HG03103 (cell line): ENCODE data around the gene ADARB1.

Experiments used
- ATAC-seq: cut with Tn5 transposase; IDR thresholded peaks from one replicate; pipeline ENCODE4 v1.9.1; 2021; ENCODE audit warnings: low read depth; ENCODE audit not compliant: unreplicated experiment

Gene ADARB1

DNA sequence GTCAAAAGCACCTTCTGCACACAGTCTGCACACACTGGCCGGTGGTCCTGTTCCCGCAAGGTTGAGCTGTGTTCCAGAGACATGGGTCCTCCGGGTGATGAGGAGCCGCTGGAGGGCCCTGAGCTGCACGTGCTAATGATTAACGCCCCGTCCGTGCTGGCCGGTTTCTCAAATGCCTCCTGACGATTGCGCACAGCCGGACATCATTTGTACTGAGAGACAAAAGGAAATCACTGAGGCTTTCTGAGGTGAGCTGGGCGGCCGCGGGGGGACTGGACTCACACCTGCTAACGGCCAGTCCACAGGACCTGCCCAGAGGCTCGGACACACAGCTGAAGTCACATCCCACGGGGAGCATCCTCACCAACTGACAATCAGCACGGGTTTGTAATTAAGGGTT is 184.1 kb downstream of the ADARB1 start:
- ATAC-seq, result no peak

DNA sequence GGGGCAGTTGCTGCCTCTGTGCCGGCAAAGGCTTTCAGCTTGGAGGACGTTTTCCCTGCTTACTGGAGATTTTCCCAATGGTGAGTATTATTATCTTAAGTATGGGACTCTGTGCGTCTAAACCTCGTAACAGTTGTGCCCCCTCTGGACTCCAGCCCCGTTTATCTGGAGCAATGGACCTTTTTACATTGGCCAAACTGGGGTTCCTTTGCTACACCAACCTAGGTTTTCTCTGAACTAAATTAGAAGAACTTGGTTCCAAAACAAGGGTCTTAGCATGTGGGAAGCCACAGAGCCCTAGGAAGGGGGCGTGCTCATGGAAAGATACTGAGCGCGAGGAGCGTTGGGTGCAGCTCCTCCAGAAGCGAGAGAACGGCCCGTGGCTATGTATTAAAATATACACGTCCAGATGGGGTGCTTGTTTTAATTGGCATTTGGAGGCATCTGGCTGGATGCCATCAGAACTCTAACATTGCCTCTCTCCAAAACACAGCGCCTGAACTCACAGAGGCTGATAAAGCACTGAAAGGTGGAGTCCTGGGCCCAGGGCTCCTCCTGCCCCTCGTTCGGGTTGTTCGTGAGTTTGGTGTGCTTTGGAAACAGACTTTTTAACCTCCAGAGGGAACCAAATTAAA is 184.9 kb downstream of the ADARB1 start:
- ATAC-seq, result no peak

DNA sequence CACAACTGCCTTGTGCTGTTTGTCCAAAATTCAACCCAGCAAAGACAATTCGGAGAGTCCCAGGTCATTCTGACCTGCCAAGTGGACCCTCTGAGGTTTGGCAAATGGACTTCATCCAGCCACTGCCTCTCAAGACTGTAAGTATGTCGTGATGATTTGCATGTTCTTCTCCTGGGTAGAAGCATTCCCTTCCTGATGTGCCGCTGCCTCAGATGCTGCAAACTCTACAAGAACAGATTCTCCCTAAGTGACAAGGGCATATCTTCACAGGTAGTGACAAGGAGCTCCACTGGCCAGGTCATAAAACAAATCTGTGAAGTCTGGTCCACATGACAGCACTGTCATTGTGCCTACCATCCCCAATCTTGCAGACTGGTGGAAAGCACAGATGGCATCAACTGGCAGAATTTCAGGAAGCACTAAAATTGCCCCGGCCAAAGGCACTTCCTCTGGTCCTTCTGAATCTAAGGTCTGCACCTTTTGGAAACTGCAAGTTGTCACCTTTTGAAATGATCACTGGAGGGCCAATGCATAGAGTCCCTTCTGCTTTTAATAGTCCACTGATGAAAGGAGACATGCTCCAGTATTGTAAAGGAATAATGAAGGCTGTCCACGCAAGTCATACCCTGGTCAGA is 185.9 kb downstream of the ADARB1 start:
- ATAC-seq, result no peak

DNA sequence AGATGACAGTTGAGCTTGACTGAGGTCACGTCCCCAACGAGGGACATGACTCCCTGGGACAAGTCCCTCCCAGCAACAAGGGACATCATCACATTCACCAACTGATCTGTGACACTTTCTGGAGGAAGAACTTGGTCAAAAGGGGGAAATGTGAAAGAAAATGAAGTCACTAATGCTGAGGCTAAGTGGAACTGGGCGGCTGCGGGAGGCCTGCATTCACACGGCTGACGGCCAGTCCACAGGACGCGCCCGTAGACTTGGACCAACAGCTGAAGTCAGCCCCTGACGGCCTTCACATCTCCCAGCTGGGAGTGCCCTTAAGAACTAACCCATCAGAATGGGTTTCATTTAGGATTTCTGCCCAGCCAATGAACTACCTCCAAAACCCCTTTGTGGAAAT is 186.7 kb downstream of the ADARB1 start:
- ATAC-seq, result no peak

DNA sequence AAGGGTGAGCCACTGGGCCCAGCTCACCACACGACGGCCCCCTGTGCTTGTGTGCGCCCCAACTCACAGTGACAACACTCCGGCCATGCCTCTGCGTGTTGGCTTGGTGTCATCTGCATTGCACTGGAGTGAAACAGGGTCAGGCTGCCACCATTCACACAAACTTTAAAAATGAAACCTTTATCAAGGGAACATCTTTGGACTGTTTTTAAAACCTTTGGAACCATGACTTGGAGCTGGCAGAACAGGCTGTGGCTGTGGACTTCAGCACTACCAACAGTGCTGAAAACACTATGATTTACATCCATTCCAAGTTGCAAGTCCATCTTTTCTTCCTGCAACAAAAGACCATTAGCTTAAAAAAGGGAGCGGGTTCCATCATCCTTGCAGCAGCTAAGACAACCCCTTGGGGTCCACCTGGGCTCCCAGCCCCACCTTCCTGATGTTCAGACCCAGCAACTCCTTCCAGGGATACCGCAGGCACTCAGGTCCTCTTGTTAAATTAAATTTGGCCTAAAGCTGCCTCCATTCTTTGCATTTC is 187.7 kb downstream of the ADARB1 start:
- ATAC-seq, result no peak

DNA sequence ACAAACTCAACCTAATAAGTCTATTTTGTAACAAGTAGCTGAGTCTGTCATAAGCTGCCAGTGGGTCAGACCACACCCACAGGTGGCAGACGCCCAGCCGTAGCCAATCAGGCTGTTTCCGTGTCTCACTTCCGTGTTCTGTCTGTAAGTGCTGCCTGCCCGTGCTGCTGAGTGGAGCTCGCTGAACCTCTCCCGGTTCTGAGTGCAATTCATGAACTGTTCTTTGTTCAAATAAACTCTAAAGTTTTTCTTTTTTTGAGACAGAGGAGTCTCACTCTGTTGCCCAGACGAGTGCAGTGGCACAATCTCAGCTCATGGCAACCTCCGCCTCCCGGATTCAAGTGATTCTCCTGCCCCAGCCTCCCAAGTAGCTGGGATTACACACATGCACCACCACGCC is 188.2 kb downstream of the ADARB1 start:
- no peak for ATAC-seq

DNA sequence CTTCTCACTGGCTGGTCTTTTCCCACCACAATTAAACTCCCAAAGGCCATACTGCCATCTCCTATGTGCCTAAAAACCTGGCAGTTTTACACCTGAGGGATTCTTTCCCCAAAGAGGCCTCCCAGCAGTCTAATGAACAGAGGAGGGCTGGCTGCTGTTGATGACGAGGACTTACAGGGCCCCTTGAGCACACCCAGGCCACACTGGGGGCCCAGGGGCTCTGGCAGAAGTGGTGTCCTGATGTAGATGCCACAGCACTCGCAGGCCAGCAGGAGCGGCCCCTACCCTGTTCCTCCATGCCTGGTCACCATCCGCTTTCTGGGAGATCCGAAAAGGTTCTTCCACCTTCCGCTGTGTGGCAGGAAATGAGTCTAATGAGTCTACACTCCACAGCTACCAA is 189.2 kb downstream of the ADARB1 start:
- ATAC-seq, result no peak

DNA sequence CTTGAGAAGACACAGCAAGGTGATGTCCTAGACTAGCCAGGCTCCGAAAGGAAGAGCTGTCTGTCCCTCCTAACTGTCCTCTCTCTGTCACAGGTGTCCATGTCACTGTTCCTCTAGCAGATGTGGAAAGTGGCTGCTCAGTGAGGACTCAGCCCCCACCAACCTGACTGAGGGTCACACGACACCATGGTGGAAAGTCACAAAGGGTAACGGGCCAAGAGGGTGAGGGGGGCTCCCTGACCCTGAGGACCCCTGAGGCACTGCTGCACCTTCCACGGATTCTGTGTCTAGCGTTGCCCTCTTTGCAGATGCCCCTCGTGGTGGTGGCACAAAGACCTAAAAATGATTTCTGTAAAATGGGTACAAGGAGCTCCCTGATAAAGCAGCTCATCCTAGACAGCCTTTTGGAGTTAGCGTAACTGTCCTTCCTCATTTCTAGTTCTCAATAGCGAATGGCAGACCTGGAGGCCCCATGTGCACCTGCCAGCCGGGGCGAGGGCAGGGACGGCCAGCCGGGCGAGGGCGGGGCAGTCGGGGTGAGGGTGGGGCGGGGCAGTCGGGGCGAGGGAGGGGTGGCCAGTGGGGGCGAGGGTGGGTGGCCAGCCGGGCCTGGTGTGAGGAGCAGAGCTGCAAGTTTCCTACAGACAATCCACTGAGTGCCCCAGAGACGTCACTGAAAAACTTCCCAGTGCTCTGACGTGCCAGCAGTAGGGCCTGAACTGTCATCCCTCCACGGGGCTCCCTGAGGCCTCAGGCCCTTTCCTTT is 189.9 kb downstream of the ADARB1 start:
- ATAC-seq, result no peak

DNA sequence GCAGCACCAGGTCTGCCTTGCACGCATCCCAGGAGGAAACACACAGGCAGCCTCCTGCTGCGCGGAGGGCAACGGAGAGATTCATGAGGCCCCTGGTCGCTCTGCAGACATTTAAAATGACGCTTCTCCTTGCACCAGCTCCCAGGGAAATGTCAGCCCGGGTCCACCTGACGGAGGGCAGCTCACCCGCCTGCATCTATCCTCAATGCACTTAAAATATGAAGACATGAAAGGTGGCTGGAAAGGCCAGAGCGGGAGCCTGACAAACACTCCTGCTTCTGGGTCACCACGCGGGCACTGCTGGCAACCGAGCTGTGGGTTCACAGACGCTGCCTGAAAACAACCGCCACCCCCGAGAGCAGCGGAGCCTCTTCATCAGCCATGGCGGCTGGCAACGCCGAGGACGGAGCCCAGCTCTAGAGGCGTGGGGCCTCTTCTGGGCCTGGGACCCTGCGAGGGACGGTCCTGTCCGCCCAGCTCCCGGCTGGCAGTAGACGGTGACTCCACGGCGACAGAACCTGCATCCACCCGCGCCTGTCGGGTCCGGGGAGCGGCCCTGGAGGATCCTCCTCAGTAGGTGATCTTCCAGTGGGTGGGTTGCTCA is 190.6 kb downstream of the ADARB1 start:
- no peak for ATAC-seq

DNA sequence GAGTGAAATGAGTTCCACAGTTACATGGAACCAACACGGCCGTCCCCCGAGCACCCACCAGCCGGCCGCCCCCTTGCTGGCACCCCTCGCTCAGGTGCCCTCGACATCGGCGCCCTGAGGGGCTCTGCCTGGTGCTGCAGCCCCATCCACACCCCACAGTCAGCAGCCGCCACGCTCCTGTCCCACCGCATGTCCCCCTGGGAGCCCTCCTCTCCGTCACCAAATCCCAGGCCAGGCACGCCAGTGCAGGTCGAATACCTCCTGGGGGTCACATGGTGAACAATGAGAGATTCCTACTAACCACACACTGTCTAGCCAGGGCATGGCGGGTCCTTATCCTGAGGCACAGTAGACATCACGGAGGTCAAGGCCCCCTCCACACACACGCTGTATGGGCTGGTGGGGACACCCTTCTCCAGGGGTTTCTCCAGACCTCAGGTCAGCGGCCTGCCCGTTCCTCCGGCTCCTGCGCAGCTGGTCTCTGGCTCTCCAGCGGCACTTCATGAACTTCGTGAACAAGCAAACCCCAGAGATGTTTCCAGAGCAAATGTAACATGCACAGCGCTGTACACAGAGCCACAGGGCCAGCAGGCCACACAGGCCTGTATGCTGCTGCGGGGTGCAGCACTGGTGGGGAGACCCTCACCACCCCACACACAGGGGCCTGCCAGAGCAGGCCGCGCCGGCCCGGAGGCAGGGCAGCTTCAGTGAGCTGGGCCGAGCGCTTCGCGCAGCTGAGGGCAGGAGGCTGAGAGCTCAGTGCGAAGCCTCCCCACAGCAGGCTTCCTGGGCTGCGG is 191.5 kb downstream of the ADARB1 start:
- ATAC-seq, result no peak

DNA sequence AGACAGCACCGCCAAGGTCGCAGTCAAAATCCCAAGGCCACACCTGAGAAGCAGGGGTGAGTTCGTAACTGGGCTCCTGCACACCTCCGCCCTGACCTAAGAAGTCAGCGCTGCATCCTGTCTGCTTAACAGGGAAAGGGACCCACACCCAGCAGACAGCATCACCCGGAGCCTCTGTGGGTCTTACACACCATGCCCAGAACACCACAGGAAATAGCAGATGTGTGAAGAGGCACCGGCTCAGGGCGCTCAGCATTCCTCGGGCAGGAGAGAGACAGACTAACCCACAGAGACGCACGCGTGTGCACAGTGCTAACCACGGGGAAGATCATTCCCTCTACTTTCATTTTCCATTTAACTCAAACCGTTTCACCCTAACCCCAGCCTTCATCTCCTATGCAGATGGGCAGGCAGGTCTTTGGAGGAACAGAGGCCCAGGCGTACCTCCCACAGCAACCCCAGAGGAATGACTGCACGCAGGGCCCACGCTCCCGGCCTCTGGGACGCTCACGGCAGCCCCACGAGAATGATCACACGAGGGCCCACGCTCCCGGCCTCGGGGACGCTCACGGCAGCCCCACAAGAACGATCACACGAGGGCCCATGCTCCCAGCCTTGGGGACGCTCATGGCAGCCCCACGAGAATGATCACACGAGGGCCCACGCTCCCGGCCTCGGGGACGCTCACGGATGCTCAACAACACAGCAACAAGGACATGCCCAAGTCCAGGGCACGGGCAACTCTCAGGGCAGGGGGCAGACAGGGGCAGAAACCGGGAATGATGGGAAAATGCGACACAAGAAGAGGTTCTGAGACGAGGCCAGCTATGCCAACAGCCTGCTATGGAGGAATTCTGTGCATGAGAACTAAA is 192.4 kb downstream of the ADARB1 start:
- ATAC-seq, result no peak

DNA sequence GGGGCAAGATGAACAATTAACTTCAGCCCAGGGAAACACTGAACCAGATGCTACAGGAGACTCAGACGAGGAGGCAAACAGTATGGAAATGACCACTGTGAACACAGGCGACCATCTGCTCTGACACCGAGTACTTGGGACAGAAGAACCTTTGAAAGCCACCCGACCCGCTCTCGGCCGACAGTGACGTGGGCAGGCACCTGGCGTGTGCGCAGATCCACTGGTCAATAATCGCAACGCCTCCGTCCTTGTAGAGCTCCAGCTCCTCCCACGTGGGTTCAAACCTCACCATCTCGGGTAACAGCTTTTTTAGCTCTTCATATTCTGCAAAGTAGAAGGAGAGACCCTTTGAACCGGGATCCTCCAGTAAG is 193.0 kb downstream of the ADARB1 start:
- no peak for ATAC-seq

DNA sequence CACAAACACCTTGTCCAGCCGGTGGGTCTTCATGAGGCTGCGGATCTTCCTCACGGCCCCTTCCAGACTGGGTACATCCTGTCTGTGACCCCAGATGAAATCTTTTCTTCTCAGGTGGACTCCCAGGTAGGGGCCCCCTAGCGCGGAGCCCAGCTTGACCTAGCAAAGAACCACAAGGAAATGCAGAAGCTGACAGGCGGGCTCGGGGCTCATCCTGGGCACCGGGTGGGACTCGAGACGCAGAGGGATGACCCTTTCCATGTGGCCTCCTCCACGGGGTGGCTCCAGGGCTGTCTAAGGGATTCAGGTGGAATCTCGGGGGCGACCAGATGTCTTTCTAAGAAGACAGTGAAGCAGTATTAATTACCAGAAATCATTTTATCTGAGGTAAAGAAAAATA is 195.5 kb downstream of the ADARB1 start:
- no peak for ATAC-seq

DNA sequence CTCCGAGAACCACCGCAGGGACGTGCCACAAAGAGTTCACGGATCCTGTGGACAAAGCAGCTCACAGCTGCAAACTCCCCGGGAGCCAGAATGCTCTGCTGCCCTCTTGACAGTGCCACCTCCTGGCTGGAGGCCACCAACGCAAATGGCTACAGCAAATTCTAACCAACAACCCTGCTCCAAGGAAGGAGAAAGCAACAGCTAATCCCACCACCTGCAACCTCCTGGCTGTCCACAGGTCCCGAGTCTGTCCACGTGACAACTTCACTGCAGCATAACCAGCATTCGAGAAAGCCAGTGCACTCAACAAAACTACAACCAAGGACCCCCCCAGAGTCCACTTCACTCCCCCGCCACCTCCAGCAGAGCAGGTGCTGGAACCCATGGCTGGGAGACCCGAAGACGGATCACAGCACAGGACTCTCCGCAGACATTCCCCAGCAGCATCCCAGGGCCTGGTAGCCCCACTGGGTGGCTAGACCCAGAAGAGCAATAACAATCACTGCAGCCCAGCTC is 196.0 kb downstream of the ADARB1 start:
- ATAC-seq, result no peak
